Stimulated activated CD4-positive, alpha-beta T cell treated with anti-CD3 and anti-CD28 coated beads, Interleukin-15, amount 100 ng/mL, for 48 hours (primary cell): ENCODE measurements around the gene CGNL1.

ENCODE experiments used
- DNase-seq, 2 donors: peaks; one replicate each; pipeline ENCODE4 v3.0.0-alpha.2; 2020; ENCODE audit warnings: low read depth in 2 of 2

Gene CGNL1

DNA sequence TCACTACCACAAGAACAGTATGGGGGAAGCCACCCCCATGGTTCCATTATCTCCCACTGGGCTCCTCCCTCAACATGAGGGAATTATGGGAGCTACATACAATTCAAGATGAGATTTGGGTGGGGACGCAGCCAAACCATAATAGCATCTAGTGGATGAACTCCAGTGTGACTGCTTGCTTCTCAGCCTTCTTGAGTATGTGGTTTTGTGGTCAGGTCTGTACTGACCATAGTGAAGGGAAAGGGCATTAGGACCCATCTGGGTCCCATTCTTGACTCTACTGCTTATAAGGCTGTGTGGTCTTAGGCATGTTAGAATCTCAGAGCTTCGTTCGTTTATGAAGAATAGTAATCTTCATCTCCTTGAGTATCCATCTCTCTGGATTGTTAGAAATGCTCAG, 81.4 kb downstream of the CGNL1 start:
- no peak for DNase-seq

DNA sequence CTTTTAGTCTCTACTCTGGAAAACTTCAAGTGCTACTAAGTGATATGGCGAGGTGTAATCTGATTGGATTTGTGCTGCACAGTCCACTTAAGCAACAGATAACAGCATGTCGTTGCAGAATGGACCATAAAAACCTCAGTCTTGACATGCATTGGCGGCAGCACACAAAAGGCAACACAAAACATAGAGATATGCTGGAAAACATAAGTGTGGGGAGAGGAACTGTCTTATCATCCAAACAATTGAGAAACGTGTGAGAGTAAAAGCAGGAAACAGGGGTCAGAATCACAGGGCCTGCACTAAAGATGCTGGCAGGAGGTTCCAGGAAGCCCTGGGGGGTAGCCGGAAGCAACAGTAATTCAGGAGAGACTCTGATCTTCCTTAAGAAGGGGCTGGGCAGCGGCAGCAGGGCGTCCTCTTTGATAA, 82.1 kb downstream of the CGNL1 start:
- no peak for DNase-seq

GRCh38 chr15:57460208-57460816, 84.0 kb downstream of the CGNL1 start:
- no peak for DNase-seq

- no peak for DNase-seq
Observed at GRCh38 chr15:57461541-57461940, 85.2 kb downstream of the CGNL1 start.

DNA sequence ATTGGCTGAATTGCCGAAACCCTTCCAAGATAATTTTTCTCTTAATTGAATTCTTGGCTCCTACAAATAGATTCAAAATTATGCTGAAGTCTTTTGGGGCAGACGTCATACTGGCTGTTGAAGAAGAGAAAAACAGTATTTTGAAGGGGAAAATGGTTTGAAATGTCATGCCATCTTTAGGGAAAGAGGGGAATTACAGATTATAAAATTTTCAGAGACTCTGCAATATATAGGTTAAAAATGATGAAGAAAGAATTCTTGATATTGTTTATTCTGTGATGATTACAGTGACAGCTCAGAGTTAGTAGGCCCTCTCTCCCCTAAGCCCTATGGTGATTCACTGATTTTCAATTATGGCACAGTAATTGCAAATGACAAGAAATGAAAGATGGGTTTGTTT, 86.1 kb downstream of the CGNL1 start:
- DNase-seq: no peak

- DNase-seq: no peak
Observed at GRCh38 chr15:57463360-57463759, 87.1 kb downstream of the CGNL1 start.

DNA sequence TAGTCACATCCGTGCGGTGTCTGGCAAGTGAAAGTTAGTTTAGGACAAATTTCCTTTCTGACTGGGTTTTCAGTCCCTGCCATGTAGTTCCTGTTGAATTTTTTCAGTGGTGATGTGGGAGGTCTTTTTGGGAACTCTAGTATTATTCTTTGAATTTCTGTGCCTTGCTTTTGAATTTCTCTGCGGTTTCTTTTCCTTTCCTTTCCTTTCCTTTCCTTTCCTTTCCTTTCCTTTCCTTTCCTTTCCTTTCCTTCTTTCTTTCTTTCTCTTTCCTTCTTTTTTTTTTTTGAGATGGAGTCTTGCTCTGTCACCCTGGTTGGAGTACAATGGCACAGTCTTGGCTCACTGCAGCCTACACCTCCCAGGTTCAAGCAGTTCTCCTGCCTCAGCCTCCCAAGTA, 88.2 kb downstream of the CGNL1 start:
- DNase-seq: no peak

GRCh38 chr15:57468486-57468885, 92.2 kb downstream of the CGNL1 start:
- no peak for DNase-seq

- no peak for DNase-seq
Observed at GRCh38 chr15:57470543-57470942, 94.2 kb downstream of the CGNL1 start.

DNA sequence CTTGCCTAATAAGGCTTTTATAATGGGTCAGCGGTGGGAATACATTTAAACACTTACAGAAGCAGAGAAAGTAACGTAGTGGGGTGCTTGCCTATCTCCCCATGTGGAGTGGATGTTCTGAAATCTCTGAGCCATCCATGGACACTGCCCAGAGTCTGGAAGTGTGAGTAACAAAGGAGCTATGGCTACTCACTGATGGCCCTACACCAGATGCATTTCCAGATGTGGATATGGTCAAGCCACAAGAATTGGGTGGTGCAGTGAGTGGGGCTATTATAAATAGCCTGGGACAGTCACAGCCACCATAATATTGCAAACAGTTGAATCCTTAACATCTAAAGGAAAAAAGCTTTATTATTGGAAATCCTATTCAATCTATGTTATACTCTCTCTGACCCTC, 96.6 kb downstream of the CGNL1 start:
- DNase-seq: no peak

- no peak for DNase-seq
Observed at GRCh38 chr15:57476533-57476975, 100.2 kb downstream of the CGNL1 start.

- DNase-seq: no peak
Observed at GRCh38 chr15:57477736-57478522, 101.6 kb downstream of the CGNL1 start.

DNA sequence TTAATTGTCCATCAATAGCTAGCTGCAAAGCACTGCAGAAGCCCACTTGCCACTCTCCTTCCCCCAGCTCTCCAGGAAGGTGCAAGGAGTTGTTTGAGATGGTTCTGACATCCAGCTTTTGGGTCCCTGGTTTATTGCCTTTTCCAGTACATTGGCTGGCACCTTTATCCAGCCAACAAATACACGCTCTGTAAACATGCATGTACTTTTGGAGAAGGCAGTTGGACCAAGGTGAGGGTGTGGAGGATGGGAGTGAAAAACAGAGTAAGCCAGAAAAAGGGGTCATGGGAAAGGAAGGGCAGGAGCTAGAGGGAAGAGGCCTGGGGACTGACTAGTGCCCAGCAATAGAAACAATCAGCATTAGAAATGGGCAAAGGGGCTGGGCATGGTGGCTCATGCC, 102.7 kb downstream of the CGNL1 start:
- DNase-seq: no peak

DNA sequence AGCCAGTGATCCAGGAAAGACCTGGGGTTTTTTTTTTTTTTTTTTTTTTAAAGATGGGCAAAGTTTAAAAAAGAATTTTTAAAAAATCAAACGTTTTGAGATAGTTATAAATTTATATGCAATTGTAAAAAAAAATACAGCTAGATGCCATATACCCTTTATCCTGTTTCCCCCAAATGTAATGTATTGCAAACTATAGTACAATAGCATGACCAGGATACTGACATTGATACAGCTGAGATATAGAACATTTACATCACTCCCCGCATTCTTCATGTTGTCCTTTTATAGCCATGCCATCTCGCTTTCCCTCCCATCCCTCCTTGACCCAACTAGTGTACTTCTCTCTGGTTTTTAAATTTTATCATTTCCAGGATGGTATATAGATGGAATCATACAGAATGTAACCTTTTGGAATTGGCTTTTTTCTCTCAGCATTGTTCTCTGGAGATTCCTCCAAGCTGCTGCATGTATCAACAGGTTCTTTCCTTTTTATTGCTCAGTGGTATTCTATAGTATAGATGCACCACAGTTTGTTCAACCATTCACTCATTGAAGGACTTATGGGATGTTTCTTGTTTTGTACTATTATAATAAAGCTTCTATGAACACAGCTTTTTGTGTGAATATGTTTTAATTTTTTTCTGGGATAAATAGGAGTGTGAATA, 104.9 kb downstream of the CGNL1 start:
- DNase-seq: no peak

DNA sequence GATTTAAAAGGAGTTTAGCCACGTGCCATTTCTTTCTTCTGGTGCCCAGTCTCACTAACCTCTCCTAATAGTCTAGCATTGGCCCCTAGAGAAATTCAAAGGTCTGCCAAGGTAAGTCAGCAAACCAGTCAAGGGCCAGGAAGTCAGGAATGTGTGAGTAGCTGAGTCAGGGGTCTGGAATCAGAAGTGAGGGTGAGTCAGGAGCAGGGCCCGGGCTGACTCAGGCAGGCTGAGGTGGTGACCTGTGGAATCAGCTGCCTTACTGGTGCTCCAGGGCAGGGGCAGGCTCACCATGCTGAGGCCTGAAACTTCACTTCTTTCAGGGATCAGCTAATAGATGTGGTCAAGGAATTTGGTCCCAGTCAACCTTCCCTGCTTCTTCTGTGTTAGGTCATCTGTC, 109.6 kb downstream of the CGNL1 start:
- no peak for DNase-seq

GRCh38 chr15:57486833-57487232, 110.5 kb downstream of the CGNL1 start:
- no peak for DNase-seq

GRCh38 chr15:57489122-57489521, 112.8 kb downstream of the CGNL1 start:
- no peak for DNase-seq

DNA sequence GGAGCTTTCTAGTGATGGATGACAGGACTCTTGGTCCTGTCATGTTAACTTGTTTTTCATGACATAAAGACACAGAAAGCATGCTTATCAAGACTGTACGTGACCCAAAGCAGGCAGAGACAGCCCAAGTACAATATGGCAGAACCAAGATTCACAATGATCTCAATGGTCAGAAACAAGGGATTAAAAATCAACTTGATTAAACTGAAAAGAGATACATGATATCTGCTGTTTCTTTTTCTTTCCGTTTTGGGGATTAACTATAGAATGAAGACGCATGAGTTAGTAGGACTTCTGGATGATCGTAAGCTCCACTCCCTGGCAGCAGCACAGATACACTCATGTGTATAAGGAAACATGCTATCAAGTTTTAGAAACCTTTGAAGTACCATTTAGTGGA, 117.0 kb downstream of the CGNL1 start:
- no peak for DNase-seq

GRCh38 chr15:57494581-57494980, 118.3 kb downstream of the CGNL1 start:
- DNase-seq: no peak

GRCh38 chr15:57495041-57495440, 118.7 kb downstream of the CGNL1 start:
- DNase-seq: no peak

- DNase-seq: no peak
Observed at GRCh38 chr15:57495554-57496165, 119.4 kb downstream of the CGNL1 start.

GRCh38 chr15:57496594-57496945, 120.3 kb downstream of the CGNL1 start:
- no peak for DNase-seq
